Superior temporal gyrus (tissue), 1 donor: Measurements from ENCODE around the gene MYO5B.
"Not testable (repeated sequence)": the region's sequence is repeated elsewhere in the genome, so short reads cannot be mapped to it uniquely, and the experiment has no call there.

Experiments
- DNase-seq: peaks from one replicate; pipeline ENCODE4 v3.0.0-alpha.2; 2016; ENCODE audit errors: extremely low spot score

Gene MYO5B

DNA sequence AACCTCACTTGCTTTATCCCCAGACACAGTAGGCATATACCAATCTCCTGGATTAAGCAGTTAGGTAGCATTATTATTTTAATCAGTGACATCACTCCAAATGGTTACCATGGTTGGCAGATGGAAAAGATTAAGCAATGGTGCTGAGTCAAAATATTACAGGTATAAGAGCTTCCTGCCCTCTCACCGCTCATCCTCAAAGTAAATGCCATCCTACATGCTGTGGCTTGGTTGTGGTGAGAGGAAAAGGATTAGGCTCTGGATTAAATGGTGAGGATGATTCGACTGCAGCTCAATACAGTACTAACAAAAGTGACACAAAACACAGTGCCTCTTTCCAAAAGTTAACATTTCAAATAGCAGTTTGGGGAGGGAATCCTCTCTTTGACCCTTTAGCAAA, 272.7 kb downstream of the MYO5B start:
- DNase-seq: no peak

DNA sequence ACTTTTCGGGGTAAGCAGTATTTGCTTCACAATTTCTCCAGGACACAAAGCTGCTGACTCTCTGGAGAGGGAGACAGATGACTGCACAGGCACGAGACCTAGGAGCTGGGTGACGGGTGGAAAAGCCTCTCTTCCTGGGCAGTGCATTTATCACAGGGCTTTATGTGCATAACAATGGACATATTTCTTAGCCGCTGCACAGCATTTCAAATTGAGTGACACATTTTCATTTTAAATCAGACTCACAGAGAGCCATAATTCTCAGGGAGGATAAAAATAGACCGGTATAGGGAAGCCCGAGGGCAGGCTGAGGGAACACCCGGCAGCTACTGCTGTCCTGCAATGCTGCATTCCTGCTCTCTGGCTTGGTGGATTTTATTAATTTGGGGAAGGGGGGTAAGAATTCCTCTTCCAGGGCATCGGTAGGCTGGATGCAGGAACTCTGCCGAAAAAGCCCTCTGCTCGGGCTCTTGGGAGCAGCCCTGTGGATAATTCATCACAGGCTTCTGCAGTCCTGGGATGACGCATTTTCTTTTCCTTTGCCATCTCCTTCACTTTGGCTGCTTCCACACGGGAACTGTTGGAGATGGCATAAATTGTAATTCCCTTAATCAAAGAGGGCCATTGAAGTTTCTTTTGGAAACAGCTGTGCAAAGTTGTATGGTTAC, 273.5 kb downstream of the MYO5B start:
- no peak for DNase-seq

DNA sequence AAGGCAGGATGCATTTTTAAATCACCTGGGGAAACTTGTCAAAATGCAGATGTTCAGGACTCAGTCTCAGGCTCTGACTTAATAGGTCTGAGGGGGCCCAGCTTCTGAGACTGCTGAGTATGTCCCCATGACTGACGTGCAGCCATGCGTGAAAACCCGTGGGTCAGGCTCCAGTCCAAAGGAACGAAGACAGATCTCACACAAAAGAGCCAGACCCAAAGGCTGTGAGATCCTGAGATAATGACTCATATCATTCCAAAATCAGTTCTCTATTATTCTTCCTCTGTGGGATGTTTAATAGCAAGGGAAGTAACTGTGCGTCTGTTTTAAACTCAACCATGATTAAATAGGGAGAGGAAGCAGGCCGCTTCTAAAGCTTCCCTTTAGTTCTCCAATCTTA, 274.2 kb downstream of the MYO5B start:
- no peak for DNase-seq

DNA sequence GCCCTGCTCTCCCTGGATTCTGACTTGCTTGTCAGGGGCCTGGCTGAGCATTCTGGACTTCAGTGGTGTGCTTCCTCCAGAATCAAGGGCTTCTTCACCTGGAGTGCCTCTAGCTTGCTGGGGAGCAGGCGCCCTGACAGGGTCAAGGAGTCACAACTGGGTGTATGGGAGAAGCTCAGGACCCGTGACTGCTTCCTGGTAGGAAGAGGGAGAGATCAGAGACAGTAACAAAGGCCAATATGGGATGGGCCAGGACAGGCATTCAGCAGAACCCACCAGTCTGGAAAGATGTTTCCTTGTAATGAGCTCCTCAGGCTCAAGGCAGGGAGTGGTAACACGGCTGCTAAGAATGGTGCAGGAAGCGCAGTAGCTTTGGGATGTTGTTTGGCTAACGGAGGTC, 277.2 kb downstream of the MYO5B start:
- DNase-seq: no peak

DNA sequence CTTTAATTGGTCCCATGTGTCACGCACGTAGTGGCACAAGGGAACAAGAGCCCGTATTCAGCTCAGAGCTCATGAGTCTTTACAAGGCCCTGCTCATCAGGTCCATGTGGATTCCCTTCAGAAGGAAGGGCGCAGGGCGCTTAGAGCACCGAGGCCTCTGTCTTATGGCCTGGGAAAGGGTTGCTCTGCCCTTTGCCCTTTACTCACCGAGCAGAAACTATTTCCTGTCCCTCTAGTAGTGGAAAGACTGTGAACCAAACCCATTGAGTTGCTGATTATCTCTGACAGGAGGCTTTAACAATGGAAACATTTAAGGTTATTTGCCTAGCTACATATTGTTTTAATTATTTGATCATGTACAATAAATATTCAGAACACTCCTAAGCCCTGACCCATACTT, 279.6 kb downstream of the MYO5B start:
- no peak for DNase-seq

DNA sequence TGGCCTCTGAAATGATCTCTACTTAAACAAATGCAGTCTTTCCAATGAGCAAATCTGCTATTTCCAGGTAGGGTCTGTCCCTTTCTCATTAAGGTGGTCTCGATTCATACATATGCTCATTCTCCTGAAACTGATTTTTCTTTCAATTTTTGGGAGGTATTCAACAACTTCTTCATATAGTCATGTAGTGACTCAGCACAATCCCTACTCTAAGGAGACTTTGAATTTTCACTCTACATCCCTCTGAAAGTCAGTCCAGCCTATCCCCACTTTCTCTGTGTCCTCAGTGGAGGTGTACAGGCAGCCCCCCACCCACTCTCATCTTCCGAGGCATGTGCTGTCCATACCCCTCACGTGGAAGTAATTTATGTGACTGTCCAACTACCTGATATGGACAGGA, 281.7 kb downstream of the MYO5B start:
- no peak for DNase-seq

DNA sequence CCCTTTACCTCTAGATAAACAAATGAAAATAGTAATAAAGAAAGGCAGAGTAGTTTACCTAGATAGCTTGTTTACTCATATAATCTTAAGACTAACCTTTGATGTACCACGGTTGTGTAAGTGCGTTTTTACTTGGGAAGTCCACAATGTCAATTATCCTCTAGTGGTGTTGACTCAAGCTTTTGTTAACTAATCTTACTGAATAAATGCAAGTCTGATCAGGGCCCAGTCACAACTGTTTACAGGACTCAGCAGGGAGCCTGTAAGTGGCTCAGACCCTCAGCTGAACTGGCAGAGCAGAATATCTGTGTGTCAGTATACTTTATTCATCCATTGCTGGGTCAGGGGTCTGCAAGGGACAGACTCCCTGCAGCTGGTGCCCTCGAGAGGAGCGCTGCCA, 283.5 kb downstream of the MYO5B start:
- no peak for DNase-seq

DNA sequence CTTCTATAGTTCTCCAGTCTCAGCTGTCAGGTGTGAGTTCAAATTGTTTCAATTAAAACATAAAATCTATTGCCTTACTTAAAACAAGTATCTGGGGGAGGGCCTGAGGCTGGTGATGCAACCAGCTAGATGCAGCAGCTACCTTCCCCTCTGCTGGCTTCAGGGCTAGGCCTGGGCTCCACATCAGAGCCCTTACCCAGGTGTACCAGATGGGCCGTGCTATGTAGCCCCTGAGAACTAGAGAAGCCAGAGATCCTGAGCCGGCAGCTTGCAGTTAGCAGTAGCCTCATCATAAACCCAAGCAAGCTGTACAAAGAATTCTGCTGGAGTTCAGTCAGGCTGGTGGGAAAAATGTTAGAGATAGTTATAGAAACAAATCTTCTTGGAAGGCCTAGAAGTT, 284.0 kb downstream of the MYO5B start:
- DNase-seq: no peak

DNA sequence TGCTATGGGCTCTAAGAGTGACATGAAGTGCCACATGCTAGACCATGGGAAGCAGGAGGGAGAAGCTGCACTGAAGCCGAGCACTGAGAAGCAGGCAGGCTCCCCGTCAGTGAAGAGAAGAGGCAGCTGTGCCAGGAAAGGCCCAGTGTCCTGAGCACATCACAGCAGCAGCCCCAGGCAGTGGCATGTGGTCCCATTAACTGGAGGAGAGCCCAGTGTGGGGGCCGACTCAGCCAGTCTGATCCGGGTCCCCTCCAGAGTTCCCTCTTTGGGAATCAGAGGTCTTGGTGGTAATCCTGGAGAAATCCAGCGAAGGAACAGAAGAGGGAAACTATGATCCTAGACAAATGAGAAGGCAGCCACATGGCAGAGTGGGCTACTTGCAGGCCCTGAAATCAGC, 284.9 kb downstream of the MYO5B start:
- DNase-seq: no peak

DNA sequence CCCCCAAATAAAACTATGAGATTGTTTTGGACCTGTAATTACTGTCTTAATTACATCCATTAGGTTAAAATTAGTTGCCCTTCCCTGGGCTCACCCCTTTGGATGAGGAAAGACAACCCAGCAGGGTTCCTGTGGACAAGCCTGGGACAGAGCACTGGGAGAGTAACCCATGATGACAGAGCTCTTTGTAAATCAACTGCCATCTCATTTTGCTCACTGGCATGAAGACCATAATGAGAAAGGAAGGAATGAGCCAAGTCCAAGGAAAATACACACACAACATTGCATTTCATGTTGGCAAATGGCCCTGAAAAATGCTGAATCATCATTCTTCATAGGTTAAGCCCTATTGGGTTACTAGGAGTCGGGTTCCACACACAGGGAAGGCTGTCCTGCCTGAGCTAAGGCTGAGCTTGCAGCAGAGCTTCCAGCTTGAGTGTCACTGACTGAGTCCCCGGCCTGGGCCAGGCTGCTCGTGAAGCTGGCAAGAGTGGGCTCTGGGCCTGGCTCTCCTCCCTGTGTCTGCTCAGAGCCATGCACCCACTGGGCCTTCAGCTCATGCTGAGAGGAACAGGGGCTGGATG, 287.5 kb downstream of the MYO5B start:
- DNase-seq: no peak

DNA sequence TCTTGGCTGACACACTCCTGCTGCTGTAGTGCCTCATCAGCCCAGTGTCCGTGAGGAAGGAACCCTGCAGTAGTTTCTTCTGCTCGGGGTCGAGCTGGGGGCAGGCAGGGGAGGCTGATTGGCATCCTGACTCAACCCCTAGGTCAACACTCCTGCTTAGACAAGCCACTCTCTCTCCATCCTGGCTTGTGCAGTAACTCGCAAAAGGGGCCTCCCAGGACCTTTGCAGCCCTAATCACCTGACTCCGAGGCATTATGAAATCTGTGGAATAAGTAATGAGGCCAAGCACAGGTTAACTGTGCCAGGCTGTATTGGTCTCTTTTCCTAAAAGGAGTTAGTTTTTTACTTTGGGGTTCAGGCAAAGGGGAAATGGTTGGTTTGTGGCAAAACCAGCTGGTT, 289.2 kb downstream of the MYO5B start:
- DNase-seq: no peak

DNA sequence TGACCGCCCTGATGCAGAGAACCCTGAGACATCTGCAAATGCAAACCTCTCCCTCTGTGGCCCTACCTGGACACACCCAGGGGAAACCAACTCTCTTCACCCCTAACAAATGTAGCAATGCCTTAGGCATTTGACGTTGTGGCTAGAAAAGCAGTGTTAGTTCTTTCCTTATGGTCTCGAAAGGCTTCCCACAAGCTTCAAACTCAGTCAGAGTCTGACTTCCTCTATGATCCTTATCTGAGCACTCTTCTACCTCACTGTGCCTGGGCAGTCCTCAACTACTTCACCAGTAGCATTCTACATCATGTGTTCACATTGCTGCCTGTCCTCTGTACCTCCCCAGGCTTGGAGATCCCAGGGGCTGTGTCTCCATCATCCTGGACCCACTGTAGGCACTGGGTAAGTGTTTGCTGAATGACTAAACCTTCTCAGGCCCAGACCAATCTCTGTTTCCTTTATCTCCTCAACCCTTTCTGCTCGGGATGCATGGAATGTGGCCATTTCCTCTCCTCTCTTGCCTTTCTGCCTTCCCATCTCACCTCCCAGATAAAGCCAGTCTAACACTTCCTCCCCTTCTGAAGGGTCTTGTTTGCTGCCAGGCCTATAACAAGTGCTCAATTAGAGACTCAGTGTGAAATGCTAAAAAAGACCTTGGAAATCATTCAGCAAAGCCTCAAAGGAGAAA, 289.9 kb downstream of the MYO5B start:
- DNase-seq: no peak

DNA sequence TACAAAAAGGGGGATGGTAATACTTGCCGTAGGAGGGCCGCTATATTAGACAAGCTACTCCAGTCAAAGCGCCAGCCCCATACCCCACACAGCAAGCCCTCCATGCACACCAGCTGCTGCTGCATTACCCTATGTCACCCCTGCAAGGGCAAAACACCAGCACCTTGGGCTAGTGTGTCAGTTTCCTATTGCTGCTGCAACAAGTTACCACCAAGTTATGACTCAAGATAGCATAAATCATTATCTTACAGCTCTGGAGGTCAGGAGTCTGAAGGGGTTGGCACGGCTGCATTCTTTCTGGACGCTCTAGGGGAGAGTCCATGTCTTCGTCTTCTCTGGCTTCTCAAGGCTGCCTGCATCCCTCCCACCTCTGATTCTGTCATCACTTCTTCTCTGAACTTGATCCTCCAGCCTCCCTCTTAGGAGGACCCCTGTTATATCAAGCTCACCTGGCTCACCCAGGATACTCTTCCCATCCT, 293.0 kb downstream of the MYO5B start:
- no peak for DNase-seq

DNA sequence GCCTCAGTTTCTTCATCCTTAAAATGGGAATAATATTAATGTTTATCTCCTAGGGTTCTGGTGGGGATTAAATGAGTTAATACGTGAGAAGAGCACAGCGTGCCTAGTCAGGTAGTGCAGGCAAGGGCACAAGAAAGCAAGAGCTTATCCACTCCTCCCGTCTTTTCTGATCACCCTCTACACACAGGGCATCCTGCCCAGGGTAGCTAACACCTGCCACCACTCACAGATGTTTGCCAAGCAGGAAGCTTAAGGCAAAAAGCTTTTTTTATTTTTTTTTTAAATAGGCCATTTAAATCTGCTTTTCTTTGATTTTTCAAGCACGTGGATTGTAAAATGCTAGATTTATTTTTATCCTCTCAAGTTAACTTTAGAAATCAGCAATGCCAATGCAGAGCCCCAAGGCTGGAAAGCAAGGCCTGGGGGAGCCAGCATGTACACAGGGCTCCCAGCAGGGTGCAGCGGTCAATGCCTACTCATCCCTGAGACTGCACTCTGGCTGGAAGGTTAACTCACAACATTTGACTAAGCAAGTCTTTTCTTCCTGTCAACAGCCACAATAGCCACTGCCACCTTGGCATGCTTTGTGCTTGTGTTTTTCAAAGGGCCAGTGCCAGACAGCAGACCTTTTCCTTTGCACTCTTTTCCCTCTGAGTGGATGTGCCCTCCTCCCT, 295.2 kb downstream of the MYO5B start:
- DNase-seq: no peak

DNA sequence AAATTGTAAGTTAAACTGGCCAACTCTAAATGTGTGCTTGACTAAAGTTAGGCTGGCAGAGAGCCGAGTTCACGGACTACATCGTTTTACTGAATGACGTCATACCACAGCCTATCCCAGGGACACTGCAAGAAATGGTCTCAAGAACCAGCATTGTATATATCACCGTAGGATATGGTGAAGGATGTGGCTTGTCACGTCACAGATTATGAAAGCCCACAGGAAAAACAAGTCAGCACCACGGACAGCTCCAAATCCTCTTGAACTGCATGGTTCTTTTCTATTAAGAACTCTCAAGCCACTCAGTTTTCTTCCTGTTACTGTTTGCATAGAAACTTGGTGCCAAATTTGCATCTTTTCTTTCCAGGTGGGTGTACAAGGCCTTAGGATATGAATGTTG, 296.5 kb downstream of the MYO5B start:
- DNase-seq: peak; percentile 66

DNA sequence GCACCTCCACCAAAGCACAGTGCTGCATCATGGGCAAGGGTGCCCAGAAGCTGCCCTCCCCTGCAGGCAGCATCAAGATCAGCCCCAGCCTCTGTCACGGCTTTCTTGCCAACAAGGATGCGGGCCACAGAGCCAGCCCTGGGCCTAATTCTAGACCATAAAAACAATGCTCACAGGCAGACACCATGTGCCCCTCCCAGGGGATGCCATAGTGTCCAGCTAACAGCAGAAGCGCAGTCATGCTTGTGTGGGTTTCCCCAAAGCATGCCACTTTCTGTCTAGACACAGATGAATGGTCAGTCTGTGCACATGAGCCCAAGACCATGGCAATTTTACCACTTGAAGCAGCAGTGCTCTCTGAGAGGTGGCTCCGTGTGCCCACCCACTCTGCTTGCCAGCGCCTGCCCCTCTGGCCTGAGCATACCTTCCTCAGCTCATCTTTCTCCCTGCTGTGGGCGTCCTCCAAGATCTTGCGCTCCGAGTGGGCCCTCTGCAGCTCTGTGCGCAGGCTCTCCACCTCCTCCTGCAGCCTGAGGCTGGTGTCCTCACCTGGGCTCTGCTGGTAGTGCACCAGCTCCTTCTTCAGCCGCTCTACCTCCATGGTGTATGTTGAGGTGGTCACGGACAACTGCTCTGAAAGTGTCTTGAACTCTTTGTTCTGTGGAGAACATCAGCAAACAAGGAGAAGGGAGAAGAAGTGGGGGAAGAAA, 300.3 kb downstream of the MYO5B start:
- DNase-seq: no peak

DNA sequence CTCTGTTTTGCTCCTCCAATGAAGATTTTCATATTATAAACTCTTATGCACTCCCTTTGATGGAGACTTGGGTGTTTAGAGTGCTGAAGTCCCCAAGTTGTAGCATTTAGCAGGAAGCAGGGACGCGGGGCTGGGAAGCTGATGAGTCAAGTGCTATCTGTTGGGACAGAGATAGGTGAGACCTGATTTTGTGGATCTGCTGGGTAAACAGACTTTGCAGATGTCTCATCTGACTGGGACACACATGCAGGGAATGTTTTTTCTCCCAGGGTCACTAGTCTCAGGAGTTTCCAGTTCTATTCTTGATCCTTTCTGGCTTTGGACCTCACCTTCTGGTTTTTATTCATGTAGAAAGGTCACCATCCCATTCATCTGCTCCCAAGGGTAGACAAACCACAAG, 301.9 kb downstream of the MYO5B start:
- no peak for DNase-seq

DNA sequence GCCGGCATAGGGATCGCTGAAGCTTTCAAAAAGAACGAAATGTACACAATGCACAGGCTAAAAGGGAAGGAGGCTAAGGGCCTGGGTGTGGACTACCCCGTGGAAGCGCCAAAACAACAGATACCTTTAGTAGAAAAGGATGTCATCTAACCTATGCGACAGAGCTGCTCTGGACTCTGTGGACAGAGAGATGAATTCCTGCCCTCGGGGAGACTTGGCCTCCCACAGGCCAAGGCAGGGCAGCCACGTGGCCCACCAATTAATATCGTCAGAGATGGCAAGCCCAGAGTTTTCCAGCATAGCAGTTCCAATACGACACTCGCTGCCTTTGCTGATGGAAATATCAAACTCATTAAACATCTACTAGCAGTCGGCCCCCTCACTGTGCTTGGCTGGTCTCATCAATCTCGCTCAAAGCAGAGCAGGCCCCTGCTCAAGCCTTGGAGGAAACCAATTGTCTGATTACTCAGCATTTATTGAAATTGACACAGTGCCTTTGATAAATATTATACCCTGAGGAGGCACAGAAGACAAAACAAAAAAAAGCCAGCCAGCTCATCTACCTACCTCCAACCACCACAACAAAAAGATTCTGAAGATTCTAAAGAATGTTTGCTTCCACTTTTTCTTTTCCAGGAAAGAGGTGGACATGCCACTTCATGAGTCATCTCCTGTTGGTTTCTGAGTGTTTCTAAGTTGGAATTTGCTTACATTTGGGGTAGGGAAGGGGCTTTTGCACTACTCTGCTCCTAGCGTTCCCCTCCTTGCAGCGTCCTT, 302.6 kb downstream of the MYO5B start:
- no peak for DNase-seq

DNA sequence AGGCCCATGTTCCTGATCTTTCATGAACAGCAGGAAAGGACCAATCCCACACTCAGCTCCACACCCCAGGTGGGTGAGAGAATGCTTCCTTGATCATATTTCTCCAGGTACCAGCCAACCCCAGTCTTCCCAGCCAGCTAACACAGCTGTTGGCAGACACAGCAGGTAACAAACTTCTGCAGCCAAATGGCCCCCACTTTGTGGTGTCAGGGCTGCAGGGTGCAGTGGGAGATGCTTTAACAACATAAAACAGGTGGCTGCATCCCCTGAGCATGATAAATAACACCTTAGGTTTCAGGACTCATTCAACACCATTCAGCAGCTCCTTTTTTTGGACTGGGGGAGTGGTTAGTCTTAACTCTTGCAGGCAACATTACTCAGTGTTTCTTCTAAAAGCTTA, 304.9 kb downstream of the MYO5B start:
- no peak for DNase-seq

DNA sequence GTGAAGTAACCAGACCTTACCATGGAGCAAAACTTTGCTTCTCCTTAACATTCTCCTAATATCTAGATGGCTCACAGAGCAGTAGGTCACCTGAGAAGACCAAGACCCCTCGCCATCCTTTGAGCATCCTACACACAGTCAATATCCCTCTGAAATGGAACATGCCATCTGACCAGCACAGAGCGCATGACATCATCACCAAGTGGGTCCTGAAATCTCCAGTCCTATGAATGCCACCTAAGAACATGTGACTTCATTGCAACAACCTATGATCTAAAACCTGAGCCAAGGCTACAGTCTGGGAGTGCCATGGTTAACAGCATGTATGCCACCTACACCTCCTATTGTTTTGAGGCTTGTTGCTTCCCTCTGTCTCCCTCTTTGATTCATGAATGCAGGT, 305.4 kb downstream of the MYO5B start:
- not testable (repeated sequence) for DNase-seq
